ENCODE data around the gene MAD2L2.

The MAD2L2 gene

GRCh38 chr1:11697893-11698210 is 16.9 kb upstream of the MAD2L2 start:
- no peaks in the 10 kb centered on the region for H3K9me3 ChIP-seq
- TF ChIP-seq, protein P1, sequence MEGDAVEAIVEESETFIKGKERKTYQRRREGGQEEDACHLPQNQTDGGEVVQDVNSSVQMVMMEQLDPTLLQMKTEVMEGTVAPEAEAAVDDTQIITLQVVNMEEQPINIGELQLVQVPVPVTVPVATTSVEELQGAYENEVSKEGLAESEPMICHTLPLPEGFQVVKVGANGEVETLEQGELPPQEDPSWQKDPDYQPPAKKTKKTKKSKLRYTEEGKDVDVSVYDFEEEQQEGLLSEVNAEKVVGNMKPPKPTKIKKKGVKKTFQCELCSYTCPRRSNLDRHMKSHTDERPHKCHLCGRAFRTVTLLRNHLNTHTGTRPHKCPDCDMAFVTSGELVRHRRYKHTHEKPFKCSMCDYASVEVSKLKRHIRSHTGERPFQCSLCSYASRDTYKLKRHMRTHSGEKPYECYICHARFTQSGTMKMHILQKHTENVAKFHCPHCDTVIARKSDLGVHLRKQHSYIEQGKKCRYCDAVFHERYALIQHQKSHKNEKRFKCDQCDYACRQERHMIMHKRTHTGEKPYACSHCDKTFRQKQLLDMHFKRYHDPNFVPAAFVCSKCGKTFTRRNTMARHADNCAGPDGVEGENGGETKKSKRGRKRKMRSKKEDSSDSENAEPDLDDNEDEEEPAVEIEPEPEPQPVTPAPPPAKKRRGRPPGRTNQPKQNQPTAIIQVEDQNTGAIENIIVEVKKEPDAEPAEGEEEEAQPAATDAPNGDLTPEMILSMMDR (IDR thresholded peaks at IDR 0.05): no peak
- H3K4me3 ChIP-seq: no peak overlapping the region
- no peaks in the 10 kb centered on the region for H3K36me3 ChIP-seq
- H3K27ac ChIP-seq: no peak overlapping the region
- intact Hi-C loops (cut with DNase I; ENCODE audit: low total_unique reads): no loop called here
- peaks cover 0 to 22% (median 15%) of the 10 kb centered on the region in 4 donors for H3K4me1 ChIP-seq
- DNase-seq: no peak
- H3K27me3 ChIP-seq: peaks cover 0 to 95% of the 10 kb centered on the region in 2 donors

- TF ChIP-seq, protein P1 (IDR thresholded peaks at IDR 0.05): no peak
- intact Hi-C loops (cut with DNase I; ENCODE audit: low total_unique reads): no loop called here
- H3K4me3 ChIP-seq: no peak overlapping the region
- peaks cover 0 to 27% (median 18%) of the 10 kb centered on the region in 4 donors for H3K4me1 ChIP-seq
- H3K27ac ChIP-seq: no peak overlapping the region
- no peaks in the 10 kb centered on the region for H3K36me3 ChIP-seq
- peaks cover 0 to 95% of the 10 kb centered on the region in 2 donors for H3K27me3 ChIP-seq
- no peak for DNase-seq
- H3K9me3 ChIP-seq: no peaks in the 10 kb centered on the region
Measured at GRCh38 chr1:11697188-11697892, 16.4 kb upstream of the MAD2L2 start.

- Histone ChIP-seq H3K36me3 (no peaks in the 10 kb centered on the region), H3K27me3 (peaks cover 4 to 97% of the 10 kb centered on the region in 2 donors), H3K9me3 (no peaks in the 10 kb centered on the region), H3K4me1 (peaks cover 0 to 31% (median 22%) of the 10 kb centered on the region in 4 donors), H3K27ac (no peak overlapping the region), H3K4me3 (no peak overlapping the region)
- no peak for DNase-seq
- TF ChIP-seq, protein P1 (IDR thresholded peaks at IDR 0.05): no peak
- intact Hi-C loops (cut with DNase I; ENCODE audit: low total_unique reads): no loop called here
Measured at GRCh38 chr1:11695861-11696260, 14.9 kb upstream of the MAD2L2 start.

DNA sequence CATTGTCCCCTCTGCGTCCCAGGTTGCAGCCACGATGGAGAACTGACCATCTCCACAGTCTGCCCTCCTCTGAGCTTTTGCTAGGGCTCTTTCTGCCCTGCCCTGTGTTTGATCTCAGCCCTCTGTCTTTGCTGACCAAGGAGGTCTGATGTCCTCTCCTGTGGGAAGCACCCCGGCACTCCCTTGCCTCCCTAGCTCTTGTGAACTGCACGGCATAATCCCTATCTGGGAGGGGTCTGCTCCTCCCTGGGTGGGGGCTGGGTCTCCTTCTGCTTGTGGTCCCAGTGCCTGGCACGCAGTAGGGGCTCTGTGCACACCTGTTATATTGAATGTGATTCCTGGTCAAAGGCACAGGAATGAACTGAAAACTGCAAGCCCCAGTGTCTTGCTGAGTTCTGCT is 13.0 kb upstream of the MAD2L2 start:
- no peaks in the 10 kb centered on the region for H3K36me3 ChIP-seq
- H3K27me3 ChIP-seq: peaks cover 7 to 94% of the 10 kb centered on the region in 2 donors
- TF ChIP-seq, protein P1 (IDR thresholded peaks at IDR 0.05): no peak
- DNase-seq: no peak
- H3K4me1 ChIP-seq: peaks cover 0 to 31% (median 24%) of the 10 kb centered on the region in 4 donors
- no peaks in the 10 kb centered on the region for H3K9me3 ChIP-seq
- intact Hi-C loops (cut with DNase I; ENCODE audit: low total_unique reads): no loop called here
- no peak overlapping the region for H3K4me3 ChIP-seq
- no peak overlapping the region for H3K27ac ChIP-seq

DNA sequence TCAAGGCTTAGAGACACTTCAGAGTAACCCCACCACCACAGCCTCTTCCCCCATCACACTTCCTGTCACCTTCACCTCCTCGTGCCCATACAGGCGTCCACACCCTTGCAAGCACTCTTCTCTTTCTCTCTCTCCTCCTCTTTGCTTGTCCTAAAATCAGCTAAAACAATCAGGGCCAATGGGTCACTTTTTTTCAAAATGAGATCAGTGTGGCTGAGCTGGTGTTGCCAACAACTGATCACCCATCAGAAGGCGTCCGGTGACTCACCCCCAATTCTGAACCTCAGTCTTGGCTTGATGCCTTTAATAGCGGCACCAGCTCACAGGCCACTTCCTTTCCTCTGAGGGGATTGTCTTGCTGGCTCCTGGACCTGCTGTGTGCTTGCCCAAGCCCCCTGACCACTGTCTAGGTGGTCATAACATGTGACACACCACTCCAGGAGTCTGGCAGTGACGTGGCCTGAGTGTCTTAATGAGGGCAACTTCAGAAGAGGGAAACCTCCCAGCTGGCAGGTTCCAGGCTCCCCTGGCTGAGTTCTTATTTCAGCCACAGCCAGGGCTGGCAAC is 12.2 kb upstream of the MAD2L2 start:
- DNase-seq: peak in 1 of 2 donors; percentile 30
- peaks cover 7 to 94% of the 10 kb centered on the region in 2 donors for H3K27me3 ChIP-seq
- H3K36me3 ChIP-seq: no peaks in the 10 kb centered on the region
- no peak overlapping the region for H3K27ac ChIP-seq
- H3K4me1 ChIP-seq: peaks cover 0 to 31% (median 24%) of the 10 kb centered on the region in 4 donors
- H3K4me3 ChIP-seq: no peak overlapping the region
- TF ChIP-seq, protein P1 (IDR thresholded peaks at IDR 0.05): no peak
- H3K9me3 ChIP-seq: no peaks in the 10 kb centered on the region
- intact Hi-C loops (cut with DNase I; ENCODE audit: low total_unique reads): no loop called here
